ENCODE data around the gene OR6X1.

The OR6X1 gene

GRCh38 chr11:123707206-123707605, 47.1 kb downstream of the OR6X1 start:
- no peak overlapping the region for H3K4me3 ChIP-seq (ENCODE audit: low read depth in 1 of 2, low read length in 2 of 2)

GRCh38 chr11:123704341-123704740, 50.0 kb downstream of the OR6X1 start:
- Histone ChIP-seq H3K27ac (ENCODE audit: low read depth, low read length) (no peak overlapping the region), H3K4me3 (ENCODE audit: low read depth in 1 of 2, low read length in 2 of 2) (no peak overlapping the region), H3K27me3 (ENCODE audit: control insufficient read depth in 1 of 2, insufficient read depth in 2 of 2, low read length in 2 of 2) (no peaks in the 10 kb centered on the region), H3K9me3 (ENCODE audit: control insufficient read depth in 1 of 2, low read length in 2 of 2) (no peaks in the 10 kb centered on the region), H3K9ac (ENCODE audit: low read depth in 1 of 2, low read length in 2 of 2) (no peak overlapping the region), H3K36me3 (ENCODE audit: control insufficient read depth in 1 of 2, insufficient read depth in 2 of 2, low read length in 2 of 2) (no peaks in the 10 kb centered on the region), H3K4me1 (ENCODE audit: control insufficient read depth in 1 of 2, insufficient read depth in 2 of 2, low read length in 2 of 2) (no peaks in the 10 kb centered on the region)

More at GRCh38 chr11:123707206-123707605, 47.1 kb downstream of the OR6X1 start:
- Histone ChIP-seq H3K9ac (ENCODE audit: low read depth in 1 of 2, low read length in 2 of 2) (no peak overlapping the region), H3K27ac (ENCODE audit: low read depth, low read length) (no peak overlapping the region), H3K36me3 (ENCODE audit: control insufficient read depth in 1 of 2, insufficient read depth in 2 of 2, low read length in 2 of 2) (no peaks in the 10 kb centered on the region), H3K27me3 (ENCODE audit: control insufficient read depth in 1 of 2, insufficient read depth in 2 of 2, low read length in 2 of 2) (no peaks in the 10 kb centered on the region), H3K9me3 (ENCODE audit: control insufficient read depth in 1 of 2, low read length in 2 of 2) (no peaks in the 10 kb centered on the region), H3K4me1 (ENCODE audit: control insufficient read depth in 1 of 2, insufficient read depth in 2 of 2, low read length in 2 of 2) (no peaks in the 10 kb centered on the region)

Data from duodenal mucosa (tissue), 2 donors.